Lung (tissue), 12 donors: ENCODE results near the gene RILP. TPM values are rescaled to one million over a fixed set of nuclear protein-coding genes. Genes with fewer than 3 reads are reported as not detected.

Source experiments
- ATAC-seq: fragments of 200-7000 bp; cut with Tn5 transposase; one replicate; pipeline ENCODE4 v1.9.1; 2020; ENCODE audit warnings: moderate number of reproducible peaks; ENCODE audit not compliant: insufficient read depth, low FRiP score
- DNase-seq, 3 donors: peaks; one replicate each; pipeline ENCODE4 v3.0.0-alpha.2; 2013 to 2017
- H3K27ac ChIP-seq, 2 donors: one replicate each; pipeline ENCODE4 v1.5.1; 2013; ENCODE audit warnings: mild to moderate bottlenecking in 2 of 2, moderate library complexity in 2 of 2, control low read depth in 1 of 2, inconsistent platforms in 1 of 2, low read depth in 1 of 2, low read length in 1 of 2
- H3K27me3 ChIP-seq, 3 donors: one replicate each; pipeline ENCODE4 v1.5.1; 2013; ENCODE audit warnings: low read length in 2 of 3; ENCODE audit not compliant: control insufficient read depth in 3 of 3, insufficient read depth in 3 of 3
- H3K36me3 ChIP-seq, 4 donors: one replicate each; pipeline ENCODE4 v1.5.1; 2013; ENCODE audit warnings: low read length in 4 of 4, mild to moderate bottlenecking in 1 of 4, moderate library complexity in 1 of 4; ENCODE audit not compliant: control insufficient read depth in 4 of 4, insufficient read depth in 4 of 4
- H3K4me1 ChIP-seq, 5 donors: one replicate each; pipeline ENCODE4 v1.5.1; 2013; ENCODE audit warnings: low read length in 5 of 5, mild to moderate bottlenecking in 2 of 5, moderate library complexity in 1 of 5; ENCODE audit not compliant: control insufficient read depth in 5 of 5, insufficient read depth in 5 of 5
- H3K4me3 ChIP-seq: one replicate; pipeline ENCODE4 v1.5.1; 2013; ENCODE audit warnings: mild to moderate bottlenecking, control low read depth, moderate library complexity
- H3K9ac ChIP-seq, 2 donors: one replicate each; pipeline ENCODE4 v1.5.1; 2013; ENCODE audit warnings: low read length in 2 of 2, control low read depth in 1 of 2; ENCODE audit not compliant: insufficient read depth in 1 of 2
- H3K9me3 ChIP-seq, 4 donors: one replicate each; pipeline ENCODE4 v1.5.1; 2013; ENCODE audit warnings: low read length in 3 of 4, mild to moderate bottlenecking in 1 of 4, moderate library complexity in 1 of 4; ENCODE audit not compliant: control insufficient read depth in 4 of 4, insufficient read depth in 3 of 4
- WGBS, 2 donors: extraction: QIAGEN DNeasy Blood & Tissue Kit; methylation state at CpG; one replicate each; pipeline ENCODE4 v1.1.7; 2013; 5-methylcytosine and 5-hydroxymethylcytosine counted together
- polyA plus RNA-seq, 2 donors: library from polyadenylated mRNA; stranded (reverse); fragments of 200-250 nt; gene quantifications; one replicate each; pipeline ENCODE4 v1.2.1, GENCODE V29; 2013
- total RNA-seq, 2 donors: library from RNA; depleted of rRNA in 1 of 2; stranded (reverse); fragments of >200 nt in 1 of 2; gene quantifications; one replicate each; pipeline ENCODE4 v1.2.1, GENCODE V29; 2014 to 2021
- TF ChIP-seq, protein P1 (sequence below): IDR thresholded peaks from 2 replicates; pipeline ENCODE4 v1.5.1; 2012; ENCODE audit warnings: mild to moderate bottlenecking; ENCODE audit errors: control extremely low read depth, extremely low read depth
- donor health status: control.
- donor health status: control.
- donor health status: Bipolar disorder and iron deficiency.
- donor health status: healthy.
- donor health status: DM: yes; HTN: yes; CAD: no.

Gene RILP
- total and polyA plus RNA-seq, 4 donors = 23.1 to 46.3 (median 32.4) TPM

DNA sequence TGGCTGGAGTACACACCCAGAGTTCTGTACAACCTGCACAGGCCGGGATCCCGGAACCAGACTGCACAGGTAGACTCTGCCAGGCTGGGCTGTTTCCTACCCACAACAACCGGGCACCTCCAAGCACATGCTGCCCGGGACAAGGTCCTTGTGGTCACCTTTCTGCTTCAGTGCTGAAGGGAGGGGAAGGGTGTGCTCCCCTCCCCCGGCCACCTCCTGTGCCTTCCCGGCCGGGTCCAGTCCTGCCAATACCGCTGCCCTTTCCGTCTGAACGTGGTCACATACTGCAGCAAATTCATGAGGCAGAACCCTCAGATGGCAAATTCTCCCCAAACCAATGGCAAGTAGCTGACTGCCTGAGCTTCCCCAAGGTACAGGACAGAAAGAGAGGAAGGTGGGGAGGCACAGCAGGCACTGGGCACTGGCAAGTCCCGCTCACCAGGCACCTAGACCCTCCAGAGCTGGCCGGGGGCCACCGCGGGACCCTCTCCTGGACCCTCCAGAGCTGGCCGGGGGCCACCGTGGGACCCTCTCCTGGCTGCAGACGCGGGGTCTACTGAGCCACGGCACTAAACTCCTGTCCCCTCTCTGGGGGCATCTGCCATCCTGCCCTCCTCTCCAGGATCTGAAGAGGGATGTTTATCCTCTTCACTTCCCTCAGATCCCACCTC lies 43.9 kb downstream of the RILP start:
- no peak for DNase-seq
- H3K36me3 ChIP-seq = peaks cover 0 to 7% (median 0%) of the 10 kb centered on the region in 4 donors
- peak overlapping the region in 1 of 2 donors; percentile 9 for H3K27ac ChIP-seq
- WGBS, 2 donors = 76 to 84% methylated on average over 19 of the region's 19 CpGs
- H3K9ac ChIP-seq = no peak overlapping the region
- peaks cover 0 to 4% (median 0%) of the 10 kb centered on the region in 4 donors for H3K9me3 ChIP-seq
- H3K27me3 ChIP-seq = no peaks in the 10 kb centered on the region
- ATAC-seq = no peak
- H3K4me1 ChIP-seq = peaks cover 0 to 33% (median 6%) of the 10 kb centered on the region in 5 donors
- no peak overlapping the region for H3K4me3 ChIP-seq
- TF ChIP-seq, protein P1, sequence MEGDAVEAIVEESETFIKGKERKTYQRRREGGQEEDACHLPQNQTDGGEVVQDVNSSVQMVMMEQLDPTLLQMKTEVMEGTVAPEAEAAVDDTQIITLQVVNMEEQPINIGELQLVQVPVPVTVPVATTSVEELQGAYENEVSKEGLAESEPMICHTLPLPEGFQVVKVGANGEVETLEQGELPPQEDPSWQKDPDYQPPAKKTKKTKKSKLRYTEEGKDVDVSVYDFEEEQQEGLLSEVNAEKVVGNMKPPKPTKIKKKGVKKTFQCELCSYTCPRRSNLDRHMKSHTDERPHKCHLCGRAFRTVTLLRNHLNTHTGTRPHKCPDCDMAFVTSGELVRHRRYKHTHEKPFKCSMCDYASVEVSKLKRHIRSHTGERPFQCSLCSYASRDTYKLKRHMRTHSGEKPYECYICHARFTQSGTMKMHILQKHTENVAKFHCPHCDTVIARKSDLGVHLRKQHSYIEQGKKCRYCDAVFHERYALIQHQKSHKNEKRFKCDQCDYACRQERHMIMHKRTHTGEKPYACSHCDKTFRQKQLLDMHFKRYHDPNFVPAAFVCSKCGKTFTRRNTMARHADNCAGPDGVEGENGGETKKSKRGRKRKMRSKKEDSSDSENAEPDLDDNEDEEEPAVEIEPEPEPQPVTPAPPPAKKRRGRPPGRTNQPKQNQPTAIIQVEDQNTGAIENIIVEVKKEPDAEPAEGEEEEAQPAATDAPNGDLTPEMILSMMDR = no peak

DNA sequence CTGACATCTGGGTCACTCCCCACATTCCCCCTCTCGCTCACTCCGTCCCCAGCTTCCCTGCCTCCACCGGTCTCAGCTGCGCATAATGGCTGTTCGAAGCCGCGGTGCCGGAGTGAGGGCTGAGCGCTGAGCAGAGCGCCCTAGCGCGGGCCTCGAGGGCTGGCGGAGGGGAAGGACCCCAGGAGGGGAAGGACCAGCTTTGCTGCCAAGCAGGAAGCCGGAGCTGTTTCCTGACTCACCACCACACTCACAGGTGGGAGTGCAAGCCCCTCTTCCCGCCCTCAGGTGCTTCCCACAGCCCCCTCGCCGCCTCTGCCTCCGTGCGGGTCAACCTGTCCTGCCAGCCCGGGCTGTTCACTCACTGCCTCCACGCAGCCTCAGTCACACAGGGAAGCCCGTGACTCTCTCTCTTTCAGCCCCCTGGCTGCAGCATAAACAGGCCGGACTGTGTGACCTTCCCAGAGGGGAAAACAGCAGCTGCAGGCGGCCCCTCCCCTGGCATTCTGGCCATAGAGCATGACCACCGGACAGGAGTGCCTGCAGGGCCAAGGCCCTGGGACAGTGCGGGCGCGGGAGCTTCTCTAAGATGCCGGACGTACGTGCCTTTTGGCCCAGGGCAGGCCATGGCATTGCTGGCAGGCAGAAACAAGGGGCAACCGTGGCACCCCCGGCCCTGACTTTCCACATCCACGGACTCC lies 44.7 kb downstream of the RILP start:
- Histone ChIP-seq H3K9ac (peak overlapping the region in 1 of 2 donors; percentile 47), H3K27ac (peak overlapping the region in 1 of 2 donors; percentile 71)
- 39 to 59% methylated on average over 35 of the region's 35 CpGs for WGBS, 2 donors

DNA sequence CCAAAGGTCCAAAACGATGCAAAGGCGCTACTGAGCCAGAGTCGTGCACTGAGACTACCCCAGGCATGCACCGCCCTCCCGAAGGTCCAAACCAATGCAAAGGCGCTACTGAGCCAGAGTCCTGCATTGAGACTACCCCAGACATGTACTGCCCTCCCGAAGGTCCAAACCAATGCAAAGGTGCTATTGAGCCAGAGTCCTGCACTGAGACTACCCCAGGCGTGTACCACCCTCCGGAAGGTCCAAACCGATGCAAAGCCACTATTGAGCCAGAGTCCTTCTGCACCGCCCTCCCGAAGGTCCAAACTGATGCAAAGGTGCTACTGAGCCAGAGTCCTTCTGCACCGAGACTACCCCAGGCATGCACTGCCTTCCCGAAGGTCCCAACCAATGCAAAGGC lies 48.1 kb downstream of the RILP start:
- DNase-seq = no peak
- Histone ChIP-seq H3K9ac (no peak overlapping the region), H3K27me3 (no peaks in the 10 kb centered on the region), H3K4me1 (peaks cover 0 to 18% (median 4%) of the 10 kb centered on the region in 5 donors), H3K4me3 (no peak overlapping the region), H3K27ac (no peak overlapping the region), H3K36me3 (peaks cover 0 to 7% (median 0%) of the 10 kb centered on the region in 4 donors), H3K9me3 (peaks cover 0 to 4% (median 0%) of the 10 kb centered on the region in 4 donors)
- TF ChIP-seq, protein P1 = no peak
- WGBS, 2 donors = 97 to 99% methylated on average over 14 of the region's 14 CpGs
- ATAC-seq = no peak

More for the DNA sequence above, 44.7 kb downstream of the RILP start:
- no peak for ATAC-seq
- peak in 2 of 3 donors; percentile 43 to 70 for DNase-seq
- peaks cover 0 to 4% (median 0%) of the 10 kb centered on the region in 4 donors for H3K9me3 ChIP-seq
- H3K27me3 ChIP-seq = no peaks in the 10 kb centered on the region
- TF ChIP-seq, protein P1 = no peak
- peaks cover 0 to 7% (median 0%) of the 10 kb centered on the region in 4 donors for H3K36me3 ChIP-seq
- H3K4me1 ChIP-seq = peaks cover 0 to 33% (median 6%) of the 10 kb centered on the region in 5 donors
- no peak overlapping the region for H3K4me3 ChIP-seq
